CD4-positive, alpha-beta T cell (primary cell): ENCODE results near the gene RIPK1. TPM values are rescaled to one million over a fixed set of nuclear protein-coding genes. Genes with fewer than 3 reads are reported as not detected.
"Not testable (repeated sequence)": the region's sequence is repeated elsewhere in the genome, so short reads cannot be mapped to it uniquely, and the experiment has no call there.

Experiments
- ATAC-seq: fragments of 200-7000 bp; cut with Tn5 transposase; one replicate; pipeline ENCODE4 v1.10.0; 2022; ENCODE audit warnings: mild to moderate bottlenecking; ENCODE audit not compliant: poor library complexity
- CTCF ChIA-PET: fragments of 350-600 bp; sonication (Branson Sonifier 250); formaldehyde crosslinking; loops from one replicate; lab custom pipeline; 2021; ENCODE audit warnings: antibody characterized with exemption, inconsistent platforms; lab: Charles Lee
- POLR2A ChIA-PET: fragments of 350-600 bp; sonication (Branson Sonifier 250); formaldehyde crosslinking; loops from one replicate; lab custom pipeline; 2021; ENCODE audit warnings: antibody characterized with exemption, inconsistent platforms; lab: Charles Lee
- DNase-seq, 14 experiments: peaks; one replicate each; pipeline ENCODE4 v3.0.0-alpha.2; 2013 to 2020; ENCODE audit warnings: mixed read lengths in 2 of 14
- H3K27ac ChIP-seq, 2 donors: one replicate each; pipeline versions ENCODE4 v1.5.1 to v1.7.0; 2013; ENCODE audit warnings: low read length in 2 of 2, low read depth in 1 of 2, mild to moderate bottlenecking in 1 of 2
- H3K27me3 ChIP-seq, 2 experiments: 1 replicate in 1 of 2; 2 replicates in 1 of 2; pipeline versions ENCODE4 v1.6.1 to v1.7.0; 2013; ENCODE audit warnings: low read length in 2 of 2, control low read depth in 1 of 2, mild to moderate bottlenecking in 1 of 2, moderate library complexity in 1 of 2; ENCODE audit not compliant: insufficient read depth in 2 of 2, control insufficient read depth in 1 of 2
- H3K36me3 ChIP-seq: one replicate; pipeline ENCODE4 v1.6.1; 2013; ENCODE audit warnings: low read length, control low read depth; ENCODE audit not compliant: insufficient read depth
- H3K4me1 ChIP-seq: one replicate; pipeline ENCODE4 v1.6.1; 2013; ENCODE audit warnings: low read length, control low read depth; ENCODE audit not compliant: insufficient read depth
- H3K4me3 ChIP-seq: one replicate; pipeline ENCODE4 v1.5.1; 2013; ENCODE audit warnings: mild to moderate bottlenecking, low read length, moderate library complexity
- H3K9me3 ChIP-seq, 2 experiments: 1 replicate in 1 of 2; 2 replicates in 1 of 2; pipeline versions ENCODE4 v1.6.1 to v1.7.0; 2013; ENCODE audit warnings: low read length in 2 of 2, mild to moderate bottlenecking in 2 of 2, control low read depth in 1 of 2, moderate library complexity in 1 of 2; ENCODE audit not compliant: control insufficient read depth in 1 of 2, insufficient read depth in 1 of 2
- H3K27ac Mint-ChIP-seq: one replicate; pipeline ENCODE4 v1.8.0; 2020; ENCODE audit warnings: mixed read lengths
- H3K27me3 Mint-ChIP-seq: one replicate; pipeline ENCODE4 v1.8.0; 2021; ENCODE audit warnings: mixed read lengths
- H3K36me3 Mint-ChIP-seq: one replicate; pipeline ENCODE4 v1.8.0; 2021; ENCODE audit warnings: low read depth, mixed read lengths
- H3K4me1 Mint-ChIP-seq: one replicate; pipeline ENCODE4 v1.8.0; 2021; ENCODE audit warnings: low read depth, mixed read lengths
- H3K4me3 Mint-ChIP-seq: one replicate; pipeline ENCODE4 v1.8.0; 2020; ENCODE audit warnings: mild to moderate bottlenecking, mixed read lengths
- H3K9me3 Mint-ChIP-seq: one replicate; pipeline ENCODE4 v1.8.0; 2020; ENCODE audit warnings: mixed read lengths
- CTCF ChIP-seq: fragments of 200-600 bp; IDR thresholded peaks from one replicate; pipeline ENCODE4 v1.8.0; 2022; ENCODE audit warnings: antibody characterized with exemption, mild to moderate bottlenecking
- intact Hi-C, 2 experiments: fragments of 100-400 bp; cut with DNase I in 1 of 2; cut with micrococcal nuclease in 1 of 2; formaldehyde crosslinking; loops; one replicate each; pipeline versions ENCODE4 v1.15.1 to v1.9.0; 2023 to 2025; cut with DNase I, micrococcal nuclease
- total RNA-seq, 174 experiments: library from RNA in 2 of 174; stranded (reverse) in 2 of 174; gene quantifications; one replicate each; pipeline ENCODE4 v1.2.3 and lab custom pipeline; 2021 to 2026

Gene RIPK1
- total RNA-seq, 2 experiments from 2014 or later = 17.2 to 17.3 TPM

GRCh38 chr6:3052481-3053230 lies 15.6 kb upstream of the RIPK1 start:
- Mint-ChIP-seq H3K27me3 (no peaks in the 10 kb centered on the region), H3K4me3 (peak overlapping the region; percentile 79), H3K36me3 (no peaks in the 10 kb centered on the region), H3K4me1 (peaks cover 23% of the 10 kb centered on the region), H3K9me3 (no peaks in the 10 kb centered on the region), H3K27ac (peak overlapping the region; percentile 58)
- CTCF ChIA-PET = interaction anchor here (1.0 to 1.7 kb wide), 2 partner anchors 23 to 51 kb away, joined by 4 to 15 read pairs; no protein-coding TSS in a partner anchor
- ATAC-seq (no peak), DNase-seq (no peak)
- TF ChIP-seq CTCF = no peak
- peak overlapping the region; percentile 64 for H3K4me3 ChIP-seq
- H3K27me3 ChIP-seq = no peaks in the 10 kb centered on the region
- H3K9me3 ChIP-seq = no peaks in the 10 kb centered on the region
- H3K36me3 ChIP-seq = no peaks in the 10 kb centered on the region
- peaks cover 21% of the 10 kb centered on the region for H3K4me1 ChIP-seq
- POLR2A ChIA-PET = interaction anchor here (1.2 to 2.3 kb wide), 6 partner anchors 11 to 63 kb away, joined by 6 to 57 read pairs (median 16); partner anchors contain the start of genes NQO2 and RIPK1
- no peak overlapping the region for H3K27ac ChIP-seq
- intact Hi-C loops = loop anchor here (1.0 to 2.0 kb wide), 3 partner anchors 20 to 53 kb away; partner anchors contain the start of gene NQO2 (in 1 of the 2)

GRCh38 chr6:3053231-3053508 lies 15.1 kb upstream of the RIPK1 start:
- Histone ChIP-seq H3K27ac (no peak overlapping the region), H3K27me3 (no peaks in the 10 kb centered on the region), H3K36me3 (no peaks in the 10 kb centered on the region), H3K4me1 (peaks cover 21% of the 10 kb centered on the region), H3K4me3 (peak overlapping the region; percentile 64), H3K9me3 (no peaks in the 10 kb centered on the region)
- TF ChIP-seq CTCF = no peak
- intact Hi-C loops = loop anchor here (1.0 to 2.0 kb wide), 3 partner anchors 20 to 54 kb away; partner anchors contain the start of gene NQO2 (in 1 of the 2)
- ChIA-PET POLR2A (interaction anchor here (0.9 to 2.3 kb wide), 11 partner anchors 11 to 207 kb away, joined by 3 to 57 read pairs (median 6); partner anchors contain the start of genes NQO2 and RIPK1), CTCF (interaction anchor here (1.0 to 1.7 kb wide), 4 partner anchors 14 to 54 kb away, joined by 3 to 15 read pairs (median 4); partner anchors contain the start of gene NQO2)
- Mint-ChIP-seq H3K4me3 (peak overlapping the region; percentile 79), H3K9me3 (no peaks in the 10 kb centered on the region), H3K36me3 (no peaks in the 10 kb centered on the region), H3K4me1 (peaks cover 23% of the 10 kb centered on the region), H3K27ac (peak overlapping the region; percentile 58), H3K27me3 (no peaks in the 10 kb centered on the region)
- DNase-seq (no peak), ATAC-seq (no peak)

GRCh38 chr6:3054229-3055157 lies 13.8 kb upstream of the RIPK1 start:
- ChIA-PET POLR2A (interaction anchor here (0.6 to 2.3 kb wide), 12 partner anchors 9 to 208 kb away, joined by 3 to 57 read pairs (median 6); partner anchors contain the start of genes NQO2 and RIPK1), CTCF (interaction anchor here (0.7 to 1.8 kb wide), 5 partner anchors 15 to 55 kb away, joined by 3 to 15 read pairs (median 4); partner anchors contain the start of gene NQO2)
- Mint-ChIP-seq H3K4me1 (peaks cover 35% of the 10 kb centered on the region), H3K4me3 (peak overlapping the region; percentile 79)
- peak overlapping the region; percentile 64 for H3K4me3 ChIP-seq
- not testable (repeated sequence) for H3K27me3 ChIP-seq, H3K36me3 ChIP-seq, H3K27ac ChIP-seq, H3K9me3 Mint-ChIP-seq, H3K27ac Mint-ChIP-seq, H3K27me3 Mint-ChIP-seq, H3K36me3 Mint-ChIP-seq, H3K9me3 ChIP-seq, ATAC-seq
- intact Hi-C loops = loop anchor here in 1 of 2 experiments (5.0 kb wide), 2 partner anchors 152 to 262 kb away; partner anchors contain the start of gene SERPINB9
- peaks cover 24% of the 10 kb centered on the region for H3K4me1 ChIP-seq
- peak in 1 of 14 experiments; percentile 33 for DNase-seq

- H3K36me3 Mint-ChIP-seq, H3K4me3 ChIP-seq, H3K27me3 Mint-ChIP-seq, DNase-seq, POLR2A ChIA-PET, H3K27ac Mint-ChIP-seq, H3K27ac ChIP-seq, H3K36me3 ChIP-seq, H3K9me3 ChIP-seq, ATAC-seq, H3K9me3 Mint-ChIP-seq, H3K27me3 ChIP-seq: not testable (repeated sequence)
- intact Hi-C loops = loop anchor here in 1 of 2 experiments (5.0 kb wide), 2 partner anchors 153 to 263 kb away; partner anchors contain the start of gene SERPINB9
- Mint-ChIP-seq H3K4me3 (peak overlapping the region; percentile 27), H3K4me1 (peaks cover 37% of the 10 kb centered on the region)
- CTCF ChIA-PET = interaction anchor here (1.8 kb wide), 1 partner anchor 23 kb away, joined by 3 read pairs; no protein-coding TSS in a partner anchor
- peaks cover 24% of the 10 kb centered on the region for H3K4me1 ChIP-seq
Measured at GRCh38 chr6:3055158-3055499, 13.2 kb upstream of the RIPK1 start.
